Smooth muscle cell (in vitro differentiated cells): ENCODE data around the gene RASAL1. TPM values are rescaled to one million over a fixed set of nuclear protein-coding genes. Genes with fewer than 3 reads are reported as not detected.

Experiments
- DNase-seq: peaks from one replicate; lab custom pipeline; 2025; ENCODE audit not compliant: unreplicated experiment; lab: John Stamatoyannopoulos, UW
- H2AFZ ChIP-seq: fragments of 200-600 bp; sonication (generic); 2 replicates; pipeline ENCODE4 v1.6.0; 2016; ENCODE audit warnings: antibody characterized with exemption, low read depth, mild to moderate bottlenecking
- H3F3A ChIP-seq: fragments of 200-600 bp; sonication (generic); 2 replicates; pipeline ENCODE4 v1.6.0; 2017; ENCODE audit warnings: antibody characterized with exemption, low read depth
- H3K27ac ChIP-seq: fragments of 200-600 bp; sonication (generic); 2 replicates; pipeline ENCODE4 v1.5.1; 2016; ENCODE audit warnings: low read depth, mild to moderate bottlenecking
- H3K27me3 ChIP-seq: fragments of 200-600 bp; sonication (generic); 2 replicates; pipeline ENCODE4 v1.6.1; 2016; ENCODE audit warnings: low read depth, mild to moderate bottlenecking
- H3K36me3 ChIP-seq: fragments of 200-600 bp; sonication (generic); 2 replicates; pipeline ENCODE4 v1.5.1; 2016; ENCODE audit warnings: low read depth
- H3K4me1 ChIP-seq: fragments of 200-600 bp; sonication (generic); 2 replicates; pipeline ENCODE4 v1.5.1; 2016; ENCODE audit warnings: low read depth
- H3K4me2 ChIP-seq: fragments of 200-600 bp; sonication (generic); 2 replicates; pipeline ENCODE4 v1.6.0; 2016; ENCODE audit warnings: mild to moderate bottlenecking
- H3K4me3 ChIP-seq: fragments of 200-600 bp; sonication (generic); 2 replicates; pipeline ENCODE4 v1.5.1; 2016; ENCODE audit warnings: mild to moderate bottlenecking
- H3K79me2 ChIP-seq: fragments of 200-600 bp; sonication (generic); 2 replicates; pipeline ENCODE4 v1.6.0; 2016; ENCODE audit warnings: low read depth, mild to moderate bottlenecking
- H3K9ac ChIP-seq: fragments of 200-600 bp; sonication (generic); 2 replicates; pipeline ENCODE4 v1.6.0; 2016; ENCODE audit warnings: low read depth
- H3K9me3 ChIP-seq: fragments of 200-600 bp; sonication (generic); replicated peaks from 2 replicates; pipeline ENCODE4 v1.5.1; 2016; ENCODE audit warnings: low read depth
- H4K20me1 ChIP-seq: fragments of 200-600 bp; sonication (generic); 2 replicates; pipeline ENCODE4 v1.6.0; 2016; ENCODE audit warnings: low read depth
- WGBS: methylation state at CpG from one replicate; pipeline ENCODE4 v1.1.7; 2016; ENCODE audit warnings: low lambda C conversion rate; 5-methylcytosine and 5-hydroxymethylcytosine counted together
- polyA plus RNA-seq: library from polyadenylated mRNA; unstranded; fragments of >200 nt; fragmentation: Nextera tagmentation; extraction: Ambion mirVana; gene quantifications from 2 replicates; pipeline ENCODE4 v1.2.1, GENCODE V29; 2016
- total RNA-seq: library from RNA; depleted of rRNA; stranded (reverse); fragments of >200 nt; gene quantifications from 2 replicates; pipeline ENCODE4 v1.2.3, GENCODE V29; 2014
- TF ChIP-seq, protein P1 (sequence below): fragments of 200-600 bp; sonication (generic); IDR thresholded peaks from 2 replicates; pipeline ENCODE4 v1.5.1; 2017; ENCODE audit warnings: borderline replicate concordance, mild to moderate bottlenecking, antibody characterized with exemption; ENCODE audit not compliant: insufficient read depth, poor library complexity, severe bottlenecking

Gene RASAL1
- total and polyA plus RNA-seq, 2 experiments from 2014 or later = not detected

DNA sequence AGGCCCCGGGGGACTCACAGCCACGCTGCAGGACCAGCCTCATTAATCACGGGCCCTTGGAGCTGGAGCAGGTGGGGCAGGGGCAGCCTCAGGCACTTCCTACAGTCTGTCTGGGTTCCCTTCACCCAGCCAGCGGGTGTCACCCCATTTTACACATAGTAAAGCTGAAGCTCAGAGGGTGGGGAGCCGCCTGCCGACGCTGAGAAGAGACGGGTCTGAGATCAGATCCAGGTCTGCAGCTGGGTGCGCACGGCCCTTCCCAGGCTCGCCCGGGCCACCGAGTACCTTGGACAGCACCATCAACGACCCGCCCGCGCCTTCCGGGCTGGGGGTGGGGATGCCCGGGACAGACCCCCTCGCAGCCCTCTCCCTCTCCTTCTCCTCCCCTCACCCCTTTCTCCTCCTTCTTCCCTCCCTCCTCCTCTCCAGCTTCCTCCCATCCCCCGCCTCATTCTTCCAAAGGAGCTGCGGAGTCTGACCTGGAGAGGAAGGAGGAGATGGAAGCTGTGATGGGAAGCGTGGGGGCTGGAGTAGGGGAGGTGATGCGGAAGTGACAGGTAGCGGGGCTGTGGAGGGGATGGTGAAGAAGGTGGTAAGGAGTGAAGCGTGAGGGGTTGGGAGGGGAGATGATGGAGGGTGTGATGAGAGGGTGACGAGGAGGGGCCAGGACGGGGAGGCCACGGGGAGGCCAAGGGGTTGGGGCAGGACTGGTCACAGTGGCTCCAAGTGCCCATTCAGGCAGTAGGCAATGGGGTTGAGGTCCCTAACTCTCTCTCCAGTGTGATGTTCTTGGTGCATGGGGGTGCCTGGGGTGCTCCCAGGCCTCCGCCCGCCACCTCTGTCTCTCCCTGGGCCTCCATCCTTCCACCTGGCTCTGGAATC is 70.2 kb downstream of the RASAL1 start:
- Histone ChIP-seq H4K20me1 (no peaks in the 10 kb centered on the region), H3K27ac (no peak overlapping the region), H3K79me2 (no peaks in the 10 kb centered on the region), H3K36me3 (no peaks in the 10 kb centered on the region), H3F3A (no peaks in the 10 kb centered on the region), H3K9me3 (no peaks in the 10 kb centered on the region), H3K4me1 (no peaks in the 10 kb centered on the region), H3K9ac (no peak overlapping the region), H3K27me3 (peaks cover 7% of the 10 kb centered on the region), H2AFZ (no peak overlapping the region), H3K4me2 (no peak overlapping the region), H3K4me3 (no peak overlapping the region)
- DNase-seq = no peak
- 20% methylated on average over 28 of the region's 31 CpGs for WGBS
- TF ChIP-seq, protein P1, sequence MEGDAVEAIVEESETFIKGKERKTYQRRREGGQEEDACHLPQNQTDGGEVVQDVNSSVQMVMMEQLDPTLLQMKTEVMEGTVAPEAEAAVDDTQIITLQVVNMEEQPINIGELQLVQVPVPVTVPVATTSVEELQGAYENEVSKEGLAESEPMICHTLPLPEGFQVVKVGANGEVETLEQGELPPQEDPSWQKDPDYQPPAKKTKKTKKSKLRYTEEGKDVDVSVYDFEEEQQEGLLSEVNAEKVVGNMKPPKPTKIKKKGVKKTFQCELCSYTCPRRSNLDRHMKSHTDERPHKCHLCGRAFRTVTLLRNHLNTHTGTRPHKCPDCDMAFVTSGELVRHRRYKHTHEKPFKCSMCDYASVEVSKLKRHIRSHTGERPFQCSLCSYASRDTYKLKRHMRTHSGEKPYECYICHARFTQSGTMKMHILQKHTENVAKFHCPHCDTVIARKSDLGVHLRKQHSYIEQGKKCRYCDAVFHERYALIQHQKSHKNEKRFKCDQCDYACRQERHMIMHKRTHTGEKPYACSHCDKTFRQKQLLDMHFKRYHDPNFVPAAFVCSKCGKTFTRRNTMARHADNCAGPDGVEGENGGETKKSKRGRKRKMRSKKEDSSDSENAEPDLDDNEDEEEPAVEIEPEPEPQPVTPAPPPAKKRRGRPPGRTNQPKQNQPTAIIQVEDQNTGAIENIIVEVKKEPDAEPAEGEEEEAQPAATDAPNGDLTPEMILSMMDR = no peak

DNA sequence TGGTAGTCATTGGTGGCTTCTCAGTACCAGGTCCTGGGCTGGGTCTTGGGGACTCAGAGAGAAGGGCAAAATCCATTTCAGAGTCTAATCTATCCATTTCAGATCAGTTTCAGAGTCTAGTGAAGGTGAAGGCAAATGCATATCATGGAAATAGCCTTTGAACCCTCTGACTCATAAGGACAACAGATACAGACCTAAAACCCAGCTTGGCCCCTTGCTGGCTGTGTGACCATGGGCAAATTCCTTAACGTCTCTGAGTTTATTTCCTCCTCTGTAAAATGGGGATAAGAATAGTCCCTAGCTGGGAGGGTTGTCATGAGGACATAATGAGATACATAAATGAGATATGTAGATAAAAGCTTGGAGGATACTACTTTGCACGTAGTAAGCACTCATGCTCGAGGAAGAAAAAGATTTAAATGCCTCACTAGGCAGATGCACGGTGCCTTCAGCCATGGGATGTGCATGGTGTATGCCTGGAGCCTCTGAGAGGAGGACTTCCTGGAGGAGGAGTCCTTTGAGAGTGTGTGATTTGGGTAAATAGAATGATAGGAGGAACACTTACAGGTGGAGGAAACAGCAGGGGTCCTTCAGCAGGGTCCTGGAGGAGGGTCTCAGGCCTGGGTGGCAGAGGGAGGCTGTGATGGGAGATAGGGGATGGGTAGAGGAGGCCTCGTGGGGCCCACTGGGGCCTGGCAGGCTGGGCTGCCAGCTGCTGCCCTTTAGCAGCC is 71.0 kb downstream of the RASAL1 start:
- H3K9me3 ChIP-seq = no peaks in the 10 kb centered on the region
- H3K9ac ChIP-seq = no peak overlapping the region
- H3K27ac ChIP-seq = no peak overlapping the region
- H4K20me1 ChIP-seq = no peaks in the 10 kb centered on the region
- no peaks in the 10 kb centered on the region for H3K79me2 ChIP-seq
- H3F3A ChIP-seq = no peaks in the 10 kb centered on the region
- H3K4me2 ChIP-seq = no peak overlapping the region
- H3K27me3 ChIP-seq = peaks cover 15% of the 10 kb centered on the region
- H3K4me3 ChIP-seq = no peak overlapping the region
- no peak overlapping the region for H2AFZ ChIP-seq
- no peak for DNase-seq
- no peaks in the 10 kb centered on the region for H3K4me1 ChIP-seq
- 66% methylated on average over 5 of the region's 5 CpGs for WGBS
- H3K36me3 ChIP-seq = no peaks in the 10 kb centered on the region
- TF ChIP-seq, protein P1 = no peak

DNA sequence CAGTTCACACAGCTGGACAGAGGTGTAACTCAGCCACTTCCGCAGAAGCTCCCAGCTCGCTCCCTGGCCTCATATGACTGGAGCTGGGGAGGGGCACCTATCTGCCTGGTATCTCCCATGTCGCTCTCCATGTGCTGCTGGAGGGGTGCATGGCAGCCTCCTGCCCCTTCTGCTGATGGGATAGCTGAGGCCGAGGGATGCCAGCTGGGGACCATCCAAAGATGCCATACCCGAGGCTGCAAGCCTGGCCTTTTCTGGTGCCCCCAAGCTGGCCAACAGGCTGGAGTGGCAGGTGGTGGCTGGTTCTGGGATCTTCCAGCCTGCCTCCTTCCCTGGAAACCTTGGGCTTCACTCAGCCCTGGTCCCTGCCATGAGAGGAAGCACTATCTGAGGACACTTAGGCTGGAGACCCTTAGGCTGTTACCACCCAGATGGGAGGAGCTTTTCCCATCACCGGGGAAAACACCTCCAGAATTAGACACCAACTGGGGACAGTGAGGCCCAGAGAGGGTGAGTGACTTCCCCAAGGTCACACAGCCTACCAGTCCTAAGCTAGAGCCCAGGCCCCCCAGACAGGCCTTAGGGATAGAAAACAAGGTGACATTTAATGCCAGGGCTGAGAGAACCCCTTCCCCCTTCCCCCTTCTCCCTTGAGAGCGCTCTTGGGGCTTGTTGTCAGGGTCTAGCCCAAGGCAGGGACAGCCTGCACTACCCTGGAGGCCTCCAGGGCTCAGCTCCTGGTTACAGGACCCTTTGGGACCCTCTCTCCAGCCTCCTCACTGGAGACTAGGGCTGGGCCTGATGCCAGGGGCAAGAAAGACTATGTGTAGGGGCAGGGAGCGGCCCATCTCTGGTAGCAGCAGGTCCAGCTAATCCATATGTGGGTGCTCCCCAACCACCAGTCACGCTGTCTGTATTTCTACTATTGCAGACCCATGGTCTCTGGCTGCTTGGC is 71.9 kb downstream of the RASAL1 start:
- Histone ChIP-seq H3F3A (no peaks in the 10 kb centered on the region), H3K9ac (no peak overlapping the region), H3K27ac (no peak overlapping the region), H3K79me2 (no peaks in the 10 kb centered on the region), H3K4me2 (no peak overlapping the region), H2AFZ (no peak overlapping the region), H3K4me3 (no peak overlapping the region), H4K20me1 (no peaks in the 10 kb centered on the region), H3K27me3 (peaks cover 24% of the 10 kb centered on the region), H3K36me3 (no peaks in the 10 kb centered on the region), H3K4me1 (no peaks in the 10 kb centered on the region), H3K9me3 (no peaks in the 10 kb centered on the region)
- TF ChIP-seq, protein P1 = no peak
- no peak for DNase-seq
- 83% methylated on average over 9 of the region's 9 CpGs for WGBS
